ENCODE data around the gene RAP1A. TPM values are rescaled to one million over a fixed set of nuclear protein-coding genes. Genes with fewer than 3 reads are reported as not detected.
"Not testable (repeated sequence)": the region's sequence is repeated elsewhere in the genome, so short reads cannot be mapped to it uniquely, and the experiment has no call there.

The RAP1A gene
- total and polyA plus RNA-seq, 3 donors from 2014 or later: 20.8 to 42.8 (median 27.6) TPM

DNA sequence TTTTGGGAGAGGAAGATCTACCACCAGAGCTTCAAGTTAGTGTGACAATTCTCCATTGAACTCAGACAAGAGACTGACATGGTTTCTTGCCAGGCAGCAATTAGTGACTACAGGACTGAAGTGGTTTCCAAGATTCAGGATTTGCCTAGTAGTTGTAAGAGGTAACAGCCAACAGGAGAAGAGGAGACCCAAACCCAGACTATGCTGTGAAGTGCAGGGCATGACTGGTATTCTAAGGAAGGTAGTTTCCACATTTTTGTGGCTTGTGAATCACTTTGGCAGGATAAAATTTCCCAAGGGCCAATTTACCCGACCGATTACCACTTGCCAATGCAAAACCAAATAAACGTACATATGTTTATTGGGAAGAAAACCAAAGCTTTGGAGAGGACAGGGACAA is 14.7 kb upstream of the RAP1A start:
- intact Hi-C loops (cut with DNase I; ENCODE audit: low total_unique reads): no loop called here
- Histone ChIP-seq H3K4me1 (no peaks in the 10 kb centered on the region), H3K4me3 (no peak overlapping the region), H3K27ac (no peak overlapping the region), H3K9me3 (no peaks in the 10 kb centered on the region), H3K36me3 (ENCODE audit: low read depth, missing control alignments) (no peaks in the 10 kb centered on the region), H3K27me3 (no peaks in the 10 kb centered on the region)
- TF ChIP-seq, protein P1, sequence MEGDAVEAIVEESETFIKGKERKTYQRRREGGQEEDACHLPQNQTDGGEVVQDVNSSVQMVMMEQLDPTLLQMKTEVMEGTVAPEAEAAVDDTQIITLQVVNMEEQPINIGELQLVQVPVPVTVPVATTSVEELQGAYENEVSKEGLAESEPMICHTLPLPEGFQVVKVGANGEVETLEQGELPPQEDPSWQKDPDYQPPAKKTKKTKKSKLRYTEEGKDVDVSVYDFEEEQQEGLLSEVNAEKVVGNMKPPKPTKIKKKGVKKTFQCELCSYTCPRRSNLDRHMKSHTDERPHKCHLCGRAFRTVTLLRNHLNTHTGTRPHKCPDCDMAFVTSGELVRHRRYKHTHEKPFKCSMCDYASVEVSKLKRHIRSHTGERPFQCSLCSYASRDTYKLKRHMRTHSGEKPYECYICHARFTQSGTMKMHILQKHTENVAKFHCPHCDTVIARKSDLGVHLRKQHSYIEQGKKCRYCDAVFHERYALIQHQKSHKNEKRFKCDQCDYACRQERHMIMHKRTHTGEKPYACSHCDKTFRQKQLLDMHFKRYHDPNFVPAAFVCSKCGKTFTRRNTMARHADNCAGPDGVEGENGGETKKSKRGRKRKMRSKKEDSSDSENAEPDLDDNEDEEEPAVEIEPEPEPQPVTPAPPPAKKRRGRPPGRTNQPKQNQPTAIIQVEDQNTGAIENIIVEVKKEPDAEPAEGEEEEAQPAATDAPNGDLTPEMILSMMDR (IDR thresholded peaks at IDR 0.05): no peak
- TF ChIP-seq POLR2A (IDR thresholded peaks at IDR 0.05): no peak
- WGBS, 2 donors: 93 to 95% methylated on average over 3 of the region's 3 CpGs
- no peak for DNase-seq

DNA sequence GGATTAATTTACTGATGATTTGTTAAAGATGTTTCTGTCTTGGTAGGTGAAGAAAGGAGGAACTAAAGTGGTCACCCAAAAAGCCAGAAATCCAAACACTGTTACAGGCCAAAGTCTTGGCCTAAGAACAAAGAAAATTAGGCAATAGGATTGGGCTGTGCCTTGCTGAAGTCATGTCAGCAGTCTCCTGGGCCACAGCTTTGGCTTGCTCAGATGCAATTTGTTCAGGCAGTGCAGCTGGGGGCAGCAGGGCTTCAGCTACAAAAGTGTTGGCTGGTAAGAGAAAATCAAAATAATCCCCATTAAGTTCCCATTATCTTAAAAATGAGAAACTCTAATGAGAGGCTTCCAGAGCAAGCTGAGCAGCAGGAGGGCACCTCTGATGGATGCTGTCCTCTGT is 14.0 kb upstream of the RAP1A start:
- H3K4me1 ChIP-seq: no peaks in the 10 kb centered on the region
- no peaks in the 10 kb centered on the region for H3K36me3 ChIP-seq (ENCODE audit: low read depth, missing control alignments)
- no peaks in the 10 kb centered on the region for H3K9me3 ChIP-seq
- H3K4me3 ChIP-seq: no peak overlapping the region
- TF ChIP-seq POLR2A (IDR thresholded peaks at IDR 0.05): no peak
- TF ChIP-seq, protein P1 (IDR thresholded peaks at IDR 0.05): no peak
- DNase-seq: no peak
- intact Hi-C loops (cut with DNase I; ENCODE audit: low total_unique reads): no loop called here
- no peaks in the 10 kb centered on the region for H3K27me3 ChIP-seq
- no peak overlapping the region for H3K27ac ChIP-seq

DNA sequence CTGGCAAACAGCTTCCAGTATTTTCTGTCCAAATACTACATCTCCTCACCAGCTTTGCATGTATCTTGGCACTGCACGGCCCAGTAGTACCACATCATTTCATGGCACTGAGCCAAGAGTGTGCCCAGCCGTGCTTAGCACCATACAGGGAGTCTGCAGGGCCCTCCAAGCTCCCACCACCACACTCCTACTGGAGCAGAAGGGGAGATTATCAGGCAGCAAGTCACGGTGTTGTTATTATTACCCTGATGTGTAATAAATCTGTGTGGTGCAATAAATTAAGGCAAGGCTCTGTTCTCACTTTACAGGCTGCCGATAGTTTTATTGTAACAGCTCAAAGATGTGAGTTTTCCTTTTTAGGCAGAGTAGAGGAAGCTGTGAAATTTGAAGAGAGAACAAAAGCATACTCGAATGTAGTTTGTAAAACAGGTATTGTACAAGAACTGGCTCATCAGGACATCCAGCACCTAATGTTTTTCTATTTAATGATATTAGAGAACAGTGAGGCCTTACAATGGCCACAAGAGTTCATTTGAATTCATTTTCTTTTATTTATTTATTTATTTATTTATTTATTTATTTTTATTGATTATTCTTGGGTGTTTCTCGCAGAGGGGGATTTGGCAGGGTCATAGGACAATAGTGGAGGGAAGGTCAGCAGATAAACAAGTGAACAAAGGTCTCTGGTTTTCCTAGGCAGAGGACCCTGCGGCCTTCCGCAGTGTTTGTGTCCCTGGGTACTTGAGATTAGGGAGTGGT is 13.0 kb upstream of the RAP1A start:
- H3K4me1 ChIP-seq; H3K36me3 ChIP-seq (ENCODE audit: low read depth, missing control alignments); H3K9me3 ChIP-seq; H3K4me3 ChIP-seq; intact Hi-C loops (cut with DNase I; ENCODE audit: low total_unique reads); H3K27ac ChIP-seq; DNase-seq; H3K27me3 ChIP-seq: not testable (repeated sequence)
- WGBS, 2 donors: 72 to 75% methylated on average over 6 of the region's 8 CpGs

DNA sequence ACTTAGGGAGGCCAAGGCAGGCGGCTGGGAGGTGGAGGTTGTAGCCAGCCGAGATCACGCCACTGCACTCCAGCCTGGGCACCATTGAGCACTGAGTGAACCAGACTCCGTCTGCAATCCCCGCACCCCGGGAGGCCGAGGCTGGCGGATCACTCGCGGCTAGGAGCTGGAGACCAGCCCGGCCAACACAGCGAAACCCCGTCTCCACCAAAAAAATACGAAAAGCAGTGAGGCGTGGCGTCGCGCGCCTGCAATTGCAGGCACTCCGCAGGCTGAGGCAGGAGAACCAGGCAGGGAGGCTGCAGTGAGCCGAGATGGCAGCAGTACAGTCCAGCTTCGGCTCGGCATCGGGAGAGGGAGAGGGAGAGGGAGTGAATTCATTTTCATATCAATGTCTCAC is 11.1 kb upstream of the RAP1A start:
- WGBS, 2 donors: 42 to 78% methylated on average over 14 to 24 of the region's 24 CpGs
- H3K4me3 ChIP-seq: peak overlapping the region in 1 of 2 donors; percentile 38
- intact Hi-C loops (cut with DNase I; ENCODE audit: low total_unique reads); H3K36me3 ChIP-seq (ENCODE audit: low read depth, missing control alignments); H3K27ac ChIP-seq; H3K9me3 ChIP-seq; H3K27me3 ChIP-seq; DNase-seq; H3K4me1 ChIP-seq: not testable (repeated sequence)

DNA sequence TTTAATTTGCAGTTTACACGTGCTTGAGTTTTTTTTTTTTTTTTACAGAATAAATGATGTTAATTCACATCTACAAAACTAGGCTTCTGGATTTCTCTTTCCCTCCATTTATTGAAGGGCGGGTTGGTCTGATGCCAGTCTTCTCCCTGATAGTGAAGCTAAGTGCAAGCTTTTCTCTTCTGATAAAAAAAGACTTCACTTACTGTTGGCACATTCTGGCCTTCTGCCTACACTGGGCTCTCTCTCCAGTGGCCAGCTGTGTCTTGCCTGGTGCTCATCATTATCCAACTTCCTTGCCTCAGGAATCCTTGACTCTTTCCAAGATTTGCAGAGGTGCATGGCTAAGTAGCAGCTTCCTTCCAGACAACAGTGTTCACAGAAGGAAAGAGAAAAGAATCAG is 7.6 kb upstream of the RAP1A start:
- Histone ChIP-seq H3K4me1 (no peaks in the 10 kb centered on the region), H3K27me3 (no peaks in the 10 kb centered on the region), H3K36me3 (ENCODE audit: low read depth, missing control alignments) (no peaks in the 10 kb centered on the region), H3K4me3 (no peak overlapping the region), H3K9me3 (no peaks in the 10 kb centered on the region), H3K27ac (no peak overlapping the region)
- intact Hi-C loops (cut with DNase I; ENCODE audit: low total_unique reads): no loop called here
- WGBS, 2 donors: 49 to 61% methylated on average over 2 of the region's 2 CpGs
- peak; percentile 63 for DNase-seq
- TF ChIP-seq POLR2A (IDR thresholded peaks at IDR 0.05): no peak
- TF ChIP-seq, protein P1 (IDR thresholded peaks at IDR 0.05): no peak

Data from testis (tissue), 3 donors.